Fibroblast of the aortic adventitia (primary cell): ENCODE results near the gene MATN3. TPM values are rescaled to one million over a fixed set of nuclear protein-coding genes. Genes with fewer than 3 reads are reported as not detected.

Experiments used
- DNase-seq: peaks from one replicate; pipeline ENCODE4 v3.0.0-alpha.2; 2010; ENCODE audit warnings: low read depth
- H3K4me3 ChIP-seq: 2 replicates; pipeline ENCODE4 v1.5.1; 2011; ENCODE audit warnings: low read depth, mild to moderate bottlenecking, control low read depth, low read length, moderate library complexity
- total RNA-seq: library from RNA; depleted of rRNA; stranded (reverse); fragments of >200 nt; gene quantifications from 2 replicates; pipeline ENCODE4 v1.2.3, GENCODE V29; 2012; ENCODE audit warnings: low replicate concordance
- TF ChIP-seq, protein P1 (sequence below): IDR thresholded peaks from 2 replicates; pipeline ENCODE4 v1.5.1; 2011; ENCODE audit warnings: mild to moderate bottlenecking, low read length, control low read depth, inconsistent platforms; ENCODE audit not compliant: insufficient read depth

The MATN3 gene
- total RNA-seq, 1 donor = 1.1 TPM

- DNase-seq = no peak
- H3K4me3 ChIP-seq = no peak overlapping the region
- TF ChIP-seq, protein P1, sequence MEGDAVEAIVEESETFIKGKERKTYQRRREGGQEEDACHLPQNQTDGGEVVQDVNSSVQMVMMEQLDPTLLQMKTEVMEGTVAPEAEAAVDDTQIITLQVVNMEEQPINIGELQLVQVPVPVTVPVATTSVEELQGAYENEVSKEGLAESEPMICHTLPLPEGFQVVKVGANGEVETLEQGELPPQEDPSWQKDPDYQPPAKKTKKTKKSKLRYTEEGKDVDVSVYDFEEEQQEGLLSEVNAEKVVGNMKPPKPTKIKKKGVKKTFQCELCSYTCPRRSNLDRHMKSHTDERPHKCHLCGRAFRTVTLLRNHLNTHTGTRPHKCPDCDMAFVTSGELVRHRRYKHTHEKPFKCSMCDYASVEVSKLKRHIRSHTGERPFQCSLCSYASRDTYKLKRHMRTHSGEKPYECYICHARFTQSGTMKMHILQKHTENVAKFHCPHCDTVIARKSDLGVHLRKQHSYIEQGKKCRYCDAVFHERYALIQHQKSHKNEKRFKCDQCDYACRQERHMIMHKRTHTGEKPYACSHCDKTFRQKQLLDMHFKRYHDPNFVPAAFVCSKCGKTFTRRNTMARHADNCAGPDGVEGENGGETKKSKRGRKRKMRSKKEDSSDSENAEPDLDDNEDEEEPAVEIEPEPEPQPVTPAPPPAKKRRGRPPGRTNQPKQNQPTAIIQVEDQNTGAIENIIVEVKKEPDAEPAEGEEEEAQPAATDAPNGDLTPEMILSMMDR = no peak
Observed at GRCh38 chr2:20027260-20027677, 14.8 kb upstream of the MATN3 start.

DNA sequence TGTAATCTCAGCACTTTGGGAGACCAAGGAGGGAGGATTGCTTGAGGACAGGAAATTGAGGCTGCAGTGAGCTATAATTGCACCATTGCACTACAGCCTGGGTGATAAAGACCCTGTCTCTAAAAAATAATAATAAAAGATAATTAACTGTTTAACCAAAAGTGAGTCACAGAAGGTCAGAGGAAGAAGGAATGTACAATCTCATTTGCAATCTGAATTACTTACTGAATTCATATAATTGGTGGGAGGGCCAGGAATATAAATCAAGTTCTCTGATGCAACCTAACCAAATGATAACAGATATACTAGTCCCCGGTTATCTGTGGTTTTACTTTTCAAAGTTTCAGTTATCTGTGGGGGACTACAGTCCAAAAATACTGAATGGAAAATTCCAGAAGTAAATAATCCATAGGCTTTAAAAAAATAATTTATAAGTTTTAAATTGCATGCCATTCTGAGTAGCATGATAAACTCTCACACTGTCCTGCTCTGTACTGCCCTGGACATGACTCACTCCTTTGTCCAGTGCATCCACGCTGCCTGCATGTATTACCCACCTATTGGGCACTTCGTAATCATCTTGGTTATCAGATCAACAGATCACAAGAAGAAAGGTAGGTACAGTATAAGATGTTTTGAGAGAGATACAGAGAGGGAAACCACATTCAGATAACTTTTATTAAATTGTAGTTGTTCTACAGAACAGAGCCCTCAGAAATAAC is 12.8 kb upstream of the MATN3 start:
- no peak overlapping the region for H3K4me3 ChIP-seq
- no peak for DNase-seq
- TF ChIP-seq, protein P1 = no peak

DNA sequence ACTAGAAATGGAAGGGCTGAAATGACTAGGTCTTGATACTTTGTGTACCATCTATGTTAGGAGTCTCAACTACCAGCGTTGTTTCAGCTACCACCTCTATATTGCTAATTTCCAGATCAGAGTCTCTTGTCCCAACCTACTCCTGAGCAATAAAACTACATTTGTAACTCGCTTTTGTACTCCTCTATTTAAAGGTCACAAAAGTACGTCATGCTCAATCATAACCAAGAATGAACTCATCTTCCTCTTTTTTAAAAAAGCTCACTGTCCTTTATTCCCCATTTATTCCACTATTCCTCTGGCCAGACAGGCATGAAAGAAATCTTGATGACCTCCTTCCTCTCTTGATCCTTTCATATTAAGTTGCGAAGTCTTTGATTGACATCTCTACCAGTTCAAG is 11.2 kb upstream of the MATN3 start:
- TF ChIP-seq, protein P1 = no peak
- no peak overlapping the region for H3K4me3 ChIP-seq
- no peak for DNase-seq

DNA sequence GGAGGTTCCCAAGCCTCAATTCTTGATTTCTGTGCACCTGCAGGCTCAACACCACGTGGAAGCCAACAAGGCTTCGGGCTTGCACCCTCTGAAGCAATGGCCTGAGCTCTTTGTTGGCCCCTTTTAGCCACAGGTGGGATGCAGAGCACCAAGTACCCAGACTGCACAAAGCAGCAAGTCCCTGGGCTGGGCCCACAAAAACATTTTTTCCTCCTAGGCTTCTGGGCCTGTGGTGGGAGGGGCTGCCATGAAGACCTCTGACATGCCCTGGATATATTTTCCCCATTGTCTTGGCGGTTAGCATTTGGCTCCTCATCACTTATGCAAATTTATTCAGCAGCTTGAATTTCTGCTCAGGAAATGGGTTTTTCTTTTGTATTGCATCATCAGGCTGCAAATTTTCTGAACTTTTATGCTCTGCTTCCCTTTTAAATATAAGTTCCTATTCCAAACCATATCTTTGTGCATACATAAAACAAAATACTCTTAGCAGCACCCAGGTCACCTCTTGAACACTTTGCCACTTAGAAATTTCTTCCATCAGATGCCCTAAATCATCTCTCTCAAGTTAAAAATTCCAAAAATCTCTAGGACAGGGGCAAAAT is 9.0 kb upstream of the MATN3 start:
- TF ChIP-seq, protein P1 = no peak
- DNase-seq = no peak
- no peak overlapping the region for H3K4me3 ChIP-seq

DNA sequence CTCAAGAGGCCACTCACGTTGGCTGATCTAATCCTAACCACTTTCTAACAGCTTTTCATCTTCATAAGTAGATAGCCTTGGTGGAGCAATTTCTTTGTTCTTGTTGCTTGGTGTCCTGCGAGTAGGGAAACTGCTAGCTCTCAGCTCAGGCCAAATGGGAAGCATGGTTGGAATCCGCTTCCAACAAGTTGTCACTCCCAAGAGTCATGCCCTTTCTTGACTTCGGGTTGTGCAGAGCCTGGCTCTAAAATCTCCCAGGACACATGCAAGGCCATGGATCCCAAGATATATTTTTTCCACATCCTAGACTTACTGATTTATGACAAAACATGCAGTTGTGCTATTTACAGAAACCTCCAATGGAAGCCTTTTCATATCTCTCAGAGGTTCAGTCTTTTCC is 7.3 kb upstream of the MATN3 start:
- TF ChIP-seq, protein P1 = no peak
- H3K4me3 ChIP-seq = no peak overlapping the region
- no peak for DNase-seq

DNA sequence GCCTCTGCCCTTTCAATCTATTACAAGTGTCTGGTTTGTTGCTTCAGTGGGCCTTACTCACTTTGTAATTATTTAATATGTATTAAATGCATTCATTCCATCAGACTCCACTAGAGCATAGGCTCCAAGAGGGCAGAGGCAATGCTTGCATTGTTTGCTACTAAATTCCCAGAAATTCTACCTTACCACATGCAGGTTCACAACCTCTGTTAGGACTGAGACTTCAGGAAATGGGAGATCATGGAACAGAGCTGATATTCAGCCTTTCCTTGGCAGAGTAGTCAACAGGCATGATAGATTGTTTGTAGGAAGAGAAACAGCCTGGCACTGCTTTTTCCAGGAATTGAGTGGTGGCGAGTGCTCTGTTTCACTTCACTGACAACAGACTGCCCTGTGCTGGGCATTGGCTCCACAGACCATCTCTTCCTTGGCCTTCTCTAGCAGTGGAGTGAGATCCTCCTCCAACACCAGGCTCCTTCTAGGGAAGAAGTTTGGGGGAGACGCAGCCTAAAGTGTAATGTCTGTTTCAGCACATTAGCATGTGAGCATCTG is 6.2 kb upstream of the MATN3 start:
- TF ChIP-seq, protein P1 = no peak
- DNase-seq = no peak
- H3K4me3 ChIP-seq = no peak overlapping the region
